OCI-LY3 (cell line): ENCODE measurements around the gene COCH.

Source experiments
- EZH2phosphoT487 ChIP-seq: fragments of 200-600 bp; shearing (Covaris generic); IDR thresholded peaks from 2 replicates; pipeline ENCODE4 v1.6.1; 2018; ENCODE audit warnings: antibody characterized with exemption, mixed run types, low read depth
- TF ChIP-seq, protein P1 (sequence below): fragments of 200-600, 300-600 bp; sonication (generic); IDR thresholded peaks from 2 replicates; pipeline ENCODE4 v1.5.1; 2014; ENCODE audit warnings: antibody characterized with exemption, low read length, low read depth

DNA sequence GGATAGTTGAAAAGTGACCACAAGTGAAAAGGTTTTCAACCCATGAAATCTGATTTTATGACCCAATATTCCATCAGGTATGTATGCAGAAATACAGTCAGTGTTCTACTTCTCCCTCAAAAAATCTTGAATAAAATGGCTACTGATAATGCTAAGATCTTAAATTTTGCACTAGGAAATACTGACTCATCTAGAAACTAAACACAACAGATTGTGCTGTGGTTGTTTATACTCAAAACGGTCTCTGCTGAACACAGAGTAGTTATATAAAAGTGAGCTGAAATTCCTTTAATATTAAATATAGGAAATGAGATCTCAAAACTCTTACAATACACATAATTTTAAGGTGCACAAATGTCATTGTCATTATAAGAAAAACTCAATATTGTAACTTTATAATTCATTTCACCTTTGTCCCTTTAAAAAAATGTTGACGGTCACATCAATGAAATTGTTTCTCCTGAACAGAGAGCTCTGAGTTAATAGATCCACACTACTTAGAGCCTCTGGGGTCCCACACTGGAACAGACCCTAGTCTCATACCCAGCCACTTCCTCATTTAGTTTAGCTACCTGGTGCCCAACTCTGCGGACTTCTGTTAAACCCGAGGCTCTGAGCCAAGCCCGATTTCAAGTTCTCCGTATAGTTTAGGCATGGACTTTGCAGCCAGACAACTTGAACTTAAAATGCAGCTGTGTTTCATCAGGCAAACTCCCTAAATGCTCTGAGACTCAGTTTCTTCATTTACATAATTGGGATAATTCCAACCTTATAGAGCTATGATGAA is 9.3 kb downstream of the COCH start:
- TF ChIP-seq, protein P1, sequence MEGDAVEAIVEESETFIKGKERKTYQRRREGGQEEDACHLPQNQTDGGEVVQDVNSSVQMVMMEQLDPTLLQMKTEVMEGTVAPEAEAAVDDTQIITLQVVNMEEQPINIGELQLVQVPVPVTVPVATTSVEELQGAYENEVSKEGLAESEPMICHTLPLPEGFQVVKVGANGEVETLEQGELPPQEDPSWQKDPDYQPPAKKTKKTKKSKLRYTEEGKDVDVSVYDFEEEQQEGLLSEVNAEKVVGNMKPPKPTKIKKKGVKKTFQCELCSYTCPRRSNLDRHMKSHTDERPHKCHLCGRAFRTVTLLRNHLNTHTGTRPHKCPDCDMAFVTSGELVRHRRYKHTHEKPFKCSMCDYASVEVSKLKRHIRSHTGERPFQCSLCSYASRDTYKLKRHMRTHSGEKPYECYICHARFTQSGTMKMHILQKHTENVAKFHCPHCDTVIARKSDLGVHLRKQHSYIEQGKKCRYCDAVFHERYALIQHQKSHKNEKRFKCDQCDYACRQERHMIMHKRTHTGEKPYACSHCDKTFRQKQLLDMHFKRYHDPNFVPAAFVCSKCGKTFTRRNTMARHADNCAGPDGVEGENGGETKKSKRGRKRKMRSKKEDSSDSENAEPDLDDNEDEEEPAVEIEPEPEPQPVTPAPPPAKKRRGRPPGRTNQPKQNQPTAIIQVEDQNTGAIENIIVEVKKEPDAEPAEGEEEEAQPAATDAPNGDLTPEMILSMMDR, result no peak
- no peak for TF ChIP-seq EZH2phosphoT487
